ENCODE results near the gene P3H3.
A peak's percentile ranks its signal among the peaks of the same experiment; 100 is the strongest.

The P3H3 gene

GRCh38 chr12:6827982-6828780 lies at the start of gene P3H3 (continued):
- TF ChIP-seq ZNF23 (tag by site-specific recombination; IDR thresholded peaks at IDR 0.05; ENCODE audit: borderline replicate concordance) = no peak
- TF ChIP-seq ZNF664 (tag by site-specific recombination; IDR thresholded peaks at IDR 0.05) = peak; percentile 26; the same call in 1 of the 2 replicates
- TF ChIP-seq ZNF629 (tag by site-specific recombination; IDR thresholded peaks at IDR 0.05) = peak; percentile 71; the same call in 1 of the 2 replicates
- no peak for TF ChIP-seq ZNF221 (tag by site-specific recombination; IDR thresholded peaks at IDR 0.05; ENCODE audit: borderline replicate concordance)
- peak; percentile 96 for TF ChIP-seq KLF16 (tag by site-specific recombination; IDR thresholded peaks at IDR 0.05)
- no peak for TF ChIP-seq ZFP41 (tag by site-specific recombination; IDR thresholded peaks at IDR 0.05; ENCODE audit: borderline replicate concordance)
- peak; percentile 38; the same call in 1 of the 2 replicates for TF ChIP-seq ZBTB1 (tag by site-specific recombination; IDR thresholded peaks at IDR 0.05)
- no peak for TF ChIP-seq ZNF571 (tag by site-specific recombination; IDR thresholded peaks at IDR 0.05)
- no peak for TF ChIP-seq ZNF623 (tag by site-specific recombination; IDR thresholded peaks at IDR 0.05)
- no peak for TF ChIP-seq SCRT1 (tag by site-specific recombination; IDR thresholded peaks at IDR 0.05; ENCODE audit: borderline replicate concordance)
- TF ChIP-seq YY1 (tag by site-specific recombination; IDR thresholded peaks at IDR 0.05) = peak; percentile 83; the same call in 1 of the 2 replicates
- no peak for TF ChIP-seq SALL2 (tag by site-specific recombination; IDR thresholded peaks at IDR 0.05; ENCODE audit: borderline replicate concordance)
- TF ChIP-seq TCF7L2 (IDR thresholded peaks at IDR 0.05; ENCODE audit: borderline replicate concordance, low read depth, low read length) = no peak
- peak; percentile 93 for TF ChIP-seq HIC1 (tag by site-specific recombination; IDR thresholded peaks at IDR 0.05)
- no peak for TF ChIP-seq SCRT2 (tag by site-specific recombination; IDR thresholded peaks at IDR 0.05)
- no peak for TF ChIP-seq ZNF202 (tag by site-specific recombination; IDR thresholded peaks at IDR 0.05; ENCODE audit: borderline replicate concordance)
- TF ChIP-seq ZNF175 (tag by site-specific recombination; IDR thresholded peaks at IDR 0.05) = no peak
- TF ChIP-seq ZNF280D (tag by site-specific recombination; IDR thresholded peaks at IDR 0.05) = 0 out of 2 replicates have a peak, but pooled peaks have one; percentile 28
- no peak for TF ChIP-seq ZNF747 (tag by site-specific recombination; IDR thresholded peaks at IDR 0.05)
- no peak for TF ChIP-seq ZNF585B (tag by site-specific recombination; IDR thresholded peaks at IDR 0.05)
- TF ChIP-seq ZNF302 (tag by site-specific recombination; IDR thresholded peaks at IDR 0.05; ENCODE audit: low read depth) = no peak
- no peak for TF ChIP-seq ZNF350 (tag by site-specific recombination; IDR thresholded peaks at IDR 0.05)
- TF ChIP-seq ZNF184 (tag by site-specific recombination; IDR thresholded peaks at IDR 0.05) = no peak
- TF ChIP-seq SP2 (tag by site-specific recombination; IDR thresholded peaks at IDR 0.05) = peak; percentile 80
- TF ChIP-seq ZNF140 (tag by site-specific recombination; IDR thresholded peaks at IDR 0.05) = no peak
- no peak for TF ChIP-seq ZNF121 (tag by site-specific recombination; IDR thresholded peaks at IDR 0.05)
- peak; percentile 92 for TF ChIP-seq ZXDB (tag by site-specific recombination; IDR thresholded peaks at IDR 0.05)
- TF ChIP-seq ZNF488 (tag by site-specific recombination; IDR thresholded peaks at IDR 0.05) = no peak
- TF ChIP-seq ZNF830 (tag by site-specific recombination; IDR thresholded peaks at IDR 0.05; ENCODE audit: low read depth) = no peak
- TF ChIP-seq PBX3 (CRISPR knock-in tag; IDR thresholded peaks at IDR 0.05) = no peak; the same call in 1 of the 2 replicates
- no peak for TF ChIP-seq CTCF (tag by site-specific recombination; IDR thresholded peaks at IDR 0.05)
